Endothelial cell of umbilical vein (primary cell): ENCODE data around the gene NUDCD3. TPM values are rescaled to one million over a fixed set of nuclear protein-coding genes. Genes with fewer than 3 reads are reported as not detected.

Experiments
- BruUV-seq: library from RNA; stranded (reverse); fragments of 400-500 nt; replicated peaks from 2 replicates; lab custom pipeline; 2021; lab: Mats Ljungman, UMichigan
- CTCF ChIA-PET: fragments of 300-600, 350-600 bp; sonication (Branson Sonifier 250); formaldehyde crosslinking; loops from one replicate; lab custom pipeline; 2021; ENCODE audit warnings: antibody characterized with exemption, inconsistent platforms; lab: Charles Lee
- POLR2A ChIA-PET: fragments of 300-600, 350-600 bp; sonication (Branson Sonifier 250); formaldehyde crosslinking; loops from one replicate; lab custom pipeline; 2021; ENCODE audit warnings: antibody characterized with exemption, inconsistent platforms; lab: Charles Lee
- DNase-seq: peaks from one replicate; pipeline ENCODE4 v3.0.0-alpha.2; 2011; ENCODE audit warnings: low read depth, low spot score
- FAIRE-seq: peaks from 2 replicates; lab custom pipeline; 2011; peaks lifted over from hg19 to GRCh38; lab: Jason Lieb, UNC
- H2AFZ ChIP-seq: 2 replicates; pipeline ENCODE4 v1.6.0; 2012; ENCODE audit warnings: low read depth, low read length, control low read depth, inconsistent platforms
- H3K27ac ChIP-seq: 2 replicates; pipeline ENCODE4 v1.5.1; 2011; ENCODE audit warnings: low read depth, mild to moderate bottlenecking, control low read depth, low read length, moderate library complexity; ENCODE audit not compliant: insufficient read depth
- H3K27me3 ChIP-seq, 2 experiments: 2 replicates each; pipeline versions ENCODE4 v1.6.0 to v1.6.1; 2011; ENCODE audit warnings: low read length in 2 of 2, mixed read lengths in 1 of 2; ENCODE audit not compliant: control insufficient read depth in 2 of 2, insufficient read depth in 2 of 2
- H3K36me3 ChIP-seq, 2 experiments: 2 replicates in 1 of 2; 3 replicates in 1 of 2; pipeline ENCODE4 v1.5.1; 2011; ENCODE audit warnings: low read length in 2 of 2, mild to moderate bottlenecking in 1 of 2, moderate library complexity in 1 of 2; ENCODE audit not compliant: control insufficient read depth in 2 of 2, insufficient read depth in 2 of 2; ENCODE audit errors: extremely low read depth in 1 of 2
- H3K4me1 ChIP-seq: 3 replicates; pipeline ENCODE4 v1.5.1; 2011; ENCODE audit warnings: mild to moderate bottlenecking, low read length; ENCODE audit not compliant: control insufficient read depth, insufficient read depth; ENCODE audit errors: extremely low read depth
- H3K4me2 ChIP-seq: 2 replicates; pipeline ENCODE4 v1.6.1; 2011; ENCODE audit warnings: low read length, control low read depth, mixed read lengths; ENCODE audit not compliant: insufficient read depth
- H3K4me3 ChIP-seq, 3 experiments: fragments of 200-600 bp in 1 of 3; sonication (generic), shearing (Covaris generic) in 1 of 3; replicated peaks in 1 of 3; 2 replicates each; pipeline ENCODE4 v1.5.1; 2011 to 2016; ENCODE audit warnings: control low read depth in 3 of 3, low read length in 3 of 3, mild to moderate bottlenecking in 2 of 3, inconsistent platforms in 1 of 3, low read depth in 1 of 3, moderate library complexity in 1 of 3; ENCODE audit not compliant: insufficient read depth in 1 of 3
- H3K79me2 ChIP-seq: 2 replicates; pipeline ENCODE4 v1.6.0; 2012; ENCODE audit warnings: low read length, inconsistent platforms; ENCODE audit not compliant: control insufficient read depth, insufficient read depth
- H3K9ac ChIP-seq: replicated peaks from 2 replicates; pipeline ENCODE3; 2011; ENCODE audit warnings: low read length, control low read depth; ENCODE audit not compliant: insufficient read depth; ENCODE audit errors: extremely low read depth
- H3K9me1 ChIP-seq: replicated peaks from 3 replicates; pipeline ENCODE4 v1.6.0; 2011; ENCODE audit warnings: mild to moderate bottlenecking, low read length; ENCODE audit not compliant: control insufficient read depth, insufficient read depth; ENCODE audit errors: extremely low read depth
- H3K9me3 ChIP-seq: replicated peaks from 2 replicates; pipeline ENCODE4 v1.5.1; 2012; ENCODE audit warnings: low read length, inconsistent platforms; ENCODE audit not compliant: control insufficient read depth, insufficient read depth
- H4K20me1 ChIP-seq: replicated peaks from 2 replicates; pipeline ENCODE3; 2011; ENCODE audit warnings: mild to moderate bottlenecking, low read length; ENCODE audit not compliant: control insufficient read depth, insufficient read depth; ENCODE audit errors: extremely low read depth
- CTCF ChIP-seq, 2 donors: IDR thresholded peaks; 1 replicate in 1 of 2; 2 replicates in 1 of 2; pipeline ENCODE4 v1.5.1; 2011; ENCODE audit warnings: low read length in 2 of 2, mild to moderate bottlenecking in 2 of 2, moderate library complexity in 2 of 2, control low read depth in 1 of 2, inconsistent platforms in 1 of 2, low read depth in 1 of 2; ENCODE audit not compliant: insufficient read depth in 1 of 2; ENCODE audit errors: extremely low read depth in 1 of 2
- EZH2 ChIP-seq: IDR thresholded peaks from 2 replicates; pipeline ENCODE4 v1.6.1; 2012; ENCODE audit warnings: borderline replicate concordance, low read depth, mild to moderate bottlenecking, moderate library complexity, low read length, inconsistent platforms; ENCODE audit not compliant: severe bottlenecking
- FOS ChIP-seq: IDR thresholded peaks from 2 replicates; pipeline ENCODE4 v1.6.1; 2011; ENCODE audit warnings: mild to moderate bottlenecking, low read length, moderate library complexity, borderline replicate concordance; ENCODE audit not compliant: insufficient read depth
- GATA2 ChIP-seq: IDR thresholded peaks from 2 replicates; pipeline ENCODE4 v1.7.0; 2011; ENCODE audit warnings: low read depth, mild to moderate bottlenecking, moderate library complexity, mixed read lengths, low read length; ENCODE audit not compliant: insufficient read length, insufficient read depth
- JUN ChIP-seq: IDR thresholded peaks from 2 replicates; pipeline ENCODE4 v1.6.1; 2011; ENCODE audit warnings: borderline replicate concordance, low read depth; ENCODE audit not compliant: insufficient read length, insufficient read depth
- MAX ChIP-seq: IDR thresholded peaks from 2 replicates; pipeline ENCODE4 v1.6.1; 2011; ENCODE audit not compliant: insufficient read depth, insufficient read length
- MYC ChIP-seq: IDR thresholded peaks from one replicate; pipeline ENCODE4 v1.6.1; 2011; ENCODE audit warnings: mild to moderate bottlenecking, low read depth, low read length
- POLR2A ChIP-seq: IDR thresholded peaks from 2 replicates; pipeline ENCODE4 v1.6.1; 2012; ENCODE audit warnings: low read depth, mild to moderate bottlenecking, control low read depth, low read length
- POLR2AphosphoS5 ChIP-seq: IDR thresholded peaks from 2 replicates; pipeline ENCODE4 v1.6.1; 2012; ENCODE audit warnings: low read depth, mild to moderate bottlenecking, control low read depth, low read length, moderate library complexity; ENCODE audit not compliant: insufficient read depth
- dilution Hi-C: fragments of 300-500 bp; cut with MboI; formaldehyde crosslinking; loops from one replicate; pipeline ENCODE4 v1.15.0; 2019; ENCODE audit warnings: low sequenced_read_pairs; ENCODE audit not compliant: extremely low pct_ligation_motif_present
- intact Hi-C: fragments of 100-400 bp; cut with micrococcal nuclease; formaldehyde crosslinking; loops from one replicate; pipeline ENCODE4 v1.10.0; 2022
- polyA plus RNA-seq, 4 experiments: library from polyadenylated mRNA; depleted of rRNA in 3 of 4; stranded (reverse) in 3 of 4; unstranded in 1 of 4; fragments of >200 nt; gene quantifications; 2 replicates each; pipeline versions ENCODE4 v1.2.1 to v1.2.3, GENCODE V29; 2011 to 2012; ENCODE audit warnings: missing spikeins in 1 of 4
- total RNA-seq: library from RNA; stranded (reverse); gene quantifications from 2 replicates; pipeline ENCODE4 v1.2.3, GENCODE V29; 2021

NUDCD3 gene
- total and polyA plus RNA-seq, 2 donors (not counting 3 experiments of a cell fraction or from before 2014, with no cell fraction given): 50.6 to 137 TPM

- no peak overlapping the region for H2AFZ ChIP-seq
- H3K36me3 ChIP-seq: no peaks in the 10 kb centered on the region
- intact Hi-C loops: no loop called here
- no peaks in the 10 kb centered on the region for H3K9me1 ChIP-seq
- H3K79me2 ChIP-seq: no peaks in the 10 kb centered on the region
- dilution Hi-C loops: no loop called here
- H3K27me3 ChIP-seq: no peaks in the 10 kb centered on the region
- ChIA-PET POLR2A (no interaction called here), CTCF (no interaction called here)
- no TSS peak for BruUV-seq
- H3K27ac ChIP-seq: no peak overlapping the region
- H3K9ac ChIP-seq: no peak overlapping the region
- H3K4me3 ChIP-seq: no peak overlapping the region
- H3K9me3 ChIP-seq: no peaks in the 10 kb centered on the region
- no peak for TF ChIP-seq EZH2
- no peak for TF ChIP-seq FOS
- TF ChIP-seq POLR2A: no peak
- no peak for FAIRE-seq
- DNase-seq: no peak
- no peaks in the 10 kb centered on the region for H4K20me1 ChIP-seq
- H3K4me2 ChIP-seq: no peak overlapping the region
- H3K4me1 ChIP-seq: no peaks in the 10 kb centered on the region
Observed at GRCh38 chr7:44538798-44539668, 48.6 kb upstream of the NUDCD3 start.

GRCh38 chr7:44538093-44538797 lies 47.8 kb upstream of the NUDCD3 start:
- Histone ChIP-seq H3K4me1 (no peaks in the 10 kb centered on the region), H3K27me3 (no peaks in the 10 kb centered on the region), H3K27ac (no peak overlapping the region), H3K9me1 (no peaks in the 10 kb centered on the region), H3K4me3 (no peak overlapping the region), H3K9me3 (no peaks in the 10 kb centered on the region), H4K20me1 (no peaks in the 10 kb centered on the region), H3K36me3 (no peaks in the 10 kb centered on the region), H3K9ac (no peak overlapping the region), H2AFZ (no peak overlapping the region), H3K79me2 (no peaks in the 10 kb centered on the region), H3K4me2 (no peak overlapping the region)
- ChIA-PET CTCF (interaction anchor here (1.9 kb wide), 1 partner anchor 27 kb away, joined by 10 read pairs; no protein-coding TSS in a partner anchor), POLR2A (no interaction called here)
- dilution Hi-C loops: no loop called here
- FAIRE-seq (no peak), DNase-seq (no peak)
- intact Hi-C loops: no loop called here
- no TSS peak for BruUV-seq
- TF ChIP-seq FOS (no peak), EZH2 (no peak), POLR2A (no peak), CTCF (IDR thresholded peaks at IDR 0.05; ENCODE audit: extremely low read depth in 1 of 2, insufficient read depth in 1 of 2, low read depth in 1 of 2, low read length in 2 of 2) (no peak), JUN (no peak), GATA2 (no peak), POLR2AphosphoS5 (no peak), MYC (no peak), MAX (no peak)
